ENCODE data around the gene INO80D.

DNA sequence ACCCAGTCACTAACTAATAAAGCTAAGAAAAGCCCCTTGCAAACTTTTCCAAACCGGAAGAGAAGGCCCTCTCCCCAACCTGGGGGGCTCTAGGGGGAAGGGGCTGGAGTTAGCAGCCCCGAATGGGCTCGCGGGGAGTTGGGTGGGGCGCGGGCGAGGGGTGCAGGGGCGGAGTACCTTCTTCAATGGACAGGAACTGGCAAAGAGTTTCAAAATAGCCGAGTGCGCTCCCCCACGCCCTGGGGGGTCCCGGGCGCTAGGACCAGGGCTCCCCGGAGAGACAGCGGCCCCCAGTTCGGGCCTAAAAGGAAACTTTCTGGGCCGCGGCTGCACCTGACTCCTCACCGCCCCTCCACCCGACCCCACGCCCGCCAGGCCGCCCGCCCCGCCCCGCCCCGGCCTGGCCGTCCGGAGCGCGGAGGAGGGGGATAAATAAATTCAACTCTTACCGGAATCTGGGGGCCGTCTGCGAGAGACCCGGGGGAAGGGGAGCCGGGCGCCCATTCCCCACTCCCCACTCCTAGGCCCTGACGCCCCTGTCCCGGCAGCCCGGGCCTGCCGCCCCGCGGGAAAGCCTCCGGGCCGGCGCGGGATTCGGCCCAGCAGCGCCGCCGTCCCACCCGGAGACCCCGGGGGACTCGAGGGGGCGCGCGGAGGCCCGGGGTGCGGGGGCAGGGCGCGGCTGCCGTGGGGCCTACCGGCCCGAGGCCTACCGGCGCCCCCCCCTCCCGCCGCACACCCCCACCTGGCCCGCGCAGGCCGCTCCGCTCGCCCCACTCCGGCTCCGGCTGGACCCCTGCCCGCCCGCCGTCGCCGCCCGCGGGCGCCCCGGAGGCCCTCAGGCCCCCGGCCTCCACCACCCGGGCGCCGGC, 868 bp downstream of the INO80D start:
- TF ChIP-seq, protein P1, sequence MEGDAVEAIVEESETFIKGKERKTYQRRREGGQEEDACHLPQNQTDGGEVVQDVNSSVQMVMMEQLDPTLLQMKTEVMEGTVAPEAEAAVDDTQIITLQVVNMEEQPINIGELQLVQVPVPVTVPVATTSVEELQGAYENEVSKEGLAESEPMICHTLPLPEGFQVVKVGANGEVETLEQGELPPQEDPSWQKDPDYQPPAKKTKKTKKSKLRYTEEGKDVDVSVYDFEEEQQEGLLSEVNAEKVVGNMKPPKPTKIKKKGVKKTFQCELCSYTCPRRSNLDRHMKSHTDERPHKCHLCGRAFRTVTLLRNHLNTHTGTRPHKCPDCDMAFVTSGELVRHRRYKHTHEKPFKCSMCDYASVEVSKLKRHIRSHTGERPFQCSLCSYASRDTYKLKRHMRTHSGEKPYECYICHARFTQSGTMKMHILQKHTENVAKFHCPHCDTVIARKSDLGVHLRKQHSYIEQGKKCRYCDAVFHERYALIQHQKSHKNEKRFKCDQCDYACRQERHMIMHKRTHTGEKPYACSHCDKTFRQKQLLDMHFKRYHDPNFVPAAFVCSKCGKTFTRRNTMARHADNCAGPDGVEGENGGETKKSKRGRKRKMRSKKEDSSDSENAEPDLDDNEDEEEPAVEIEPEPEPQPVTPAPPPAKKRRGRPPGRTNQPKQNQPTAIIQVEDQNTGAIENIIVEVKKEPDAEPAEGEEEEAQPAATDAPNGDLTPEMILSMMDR (IDR thresholded peaks at IDR 0.05) = no peak
- no peak for TF ChIP-seq POLR2A (IDR thresholded peaks at IDR 0.05)

All from stomach (tissue), 4 donors.